ENCODE measurements around the gene ISX. TPM values are rescaled to one million over a fixed set of nuclear protein-coding genes. Genes with fewer than 3 reads are reported as not detected.

The ISX gene
- total RNA-seq, 1 donor: not detected

GRCh38 chr22:35032571-35032970 is 33.4 kb upstream of the ISX start:
- Histone ChIP-seq H3K27me3 (ENCODE audit: insufficient read depth, low read length) (no peaks in the 10 kb centered on the region), H3K4me1 (ENCODE audit: insufficient read depth, low read length) (no peaks in the 10 kb centered on the region), H3K79me2 (ENCODE audit: insufficient read depth, low read length) (no peaks in the 10 kb centered on the region), H3K4me2 (ENCODE audit: insufficient read depth, low read length) (no peak overlapping the region), H3K27ac (ENCODE audit: low read depth, low read length) (no peak overlapping the region), H4K20me1 (ENCODE audit: insufficient read depth, low read length) (no peaks in the 10 kb centered on the region), H3K9me3 (ENCODE audit: low read depth, low read length) (no peaks in the 10 kb centered on the region), H2AFZ (ENCODE audit: low read length) (no peak overlapping the region), H3K36me3 (ENCODE audit: insufficient read depth, low read length) (no peaks in the 10 kb centered on the region), H3K4me3 (ENCODE audit: insufficient read depth, low read length) (no peak overlapping the region)
- TF ChIP-seq, protein P1, sequence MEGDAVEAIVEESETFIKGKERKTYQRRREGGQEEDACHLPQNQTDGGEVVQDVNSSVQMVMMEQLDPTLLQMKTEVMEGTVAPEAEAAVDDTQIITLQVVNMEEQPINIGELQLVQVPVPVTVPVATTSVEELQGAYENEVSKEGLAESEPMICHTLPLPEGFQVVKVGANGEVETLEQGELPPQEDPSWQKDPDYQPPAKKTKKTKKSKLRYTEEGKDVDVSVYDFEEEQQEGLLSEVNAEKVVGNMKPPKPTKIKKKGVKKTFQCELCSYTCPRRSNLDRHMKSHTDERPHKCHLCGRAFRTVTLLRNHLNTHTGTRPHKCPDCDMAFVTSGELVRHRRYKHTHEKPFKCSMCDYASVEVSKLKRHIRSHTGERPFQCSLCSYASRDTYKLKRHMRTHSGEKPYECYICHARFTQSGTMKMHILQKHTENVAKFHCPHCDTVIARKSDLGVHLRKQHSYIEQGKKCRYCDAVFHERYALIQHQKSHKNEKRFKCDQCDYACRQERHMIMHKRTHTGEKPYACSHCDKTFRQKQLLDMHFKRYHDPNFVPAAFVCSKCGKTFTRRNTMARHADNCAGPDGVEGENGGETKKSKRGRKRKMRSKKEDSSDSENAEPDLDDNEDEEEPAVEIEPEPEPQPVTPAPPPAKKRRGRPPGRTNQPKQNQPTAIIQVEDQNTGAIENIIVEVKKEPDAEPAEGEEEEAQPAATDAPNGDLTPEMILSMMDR (IDR thresholded peaks at IDR 0.05; ENCODE audit: extremely low read depth, low read depth, low read length): no peak
- DNase-seq (ENCODE audit: insufficient read length, low spot score, missing footprints): no peak

DNA sequence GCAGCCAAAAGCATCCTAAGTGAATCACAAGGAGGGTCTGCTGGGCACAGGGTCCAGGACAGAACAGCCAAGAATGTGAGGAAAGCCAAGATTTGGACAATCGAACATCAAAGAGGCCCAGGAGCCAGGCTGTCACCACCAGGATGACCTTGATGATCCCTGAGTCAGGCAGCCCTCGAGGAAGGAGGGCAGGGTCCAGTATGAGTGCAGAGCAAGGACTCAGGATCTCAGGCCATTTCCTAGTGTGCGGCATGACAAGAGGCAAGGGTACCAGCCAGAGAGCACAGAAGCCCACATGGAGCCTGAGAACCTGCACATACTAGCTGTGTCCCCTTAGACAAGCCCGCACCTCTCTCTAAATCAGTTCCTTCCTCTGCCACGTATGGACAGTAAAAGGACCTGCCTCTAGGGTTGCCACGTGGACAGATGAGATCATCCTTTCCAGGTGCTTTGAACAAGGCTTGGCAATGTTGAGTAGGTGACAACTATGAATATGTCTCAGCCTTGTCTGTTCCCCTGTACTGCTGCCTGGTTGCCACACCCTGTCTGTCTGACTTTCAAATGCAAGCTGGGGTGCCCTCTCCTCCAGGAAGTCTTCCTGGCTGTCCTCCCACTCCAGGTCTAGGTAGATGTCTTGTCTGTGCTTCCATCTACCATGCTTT is 32.2 kb upstream of the ISX start:
- Histone ChIP-seq H3K27ac (ENCODE audit: low read depth, low read length) (no peak overlapping the region), H3K27me3 (ENCODE audit: insufficient read depth, low read length) (no peaks in the 10 kb centered on the region), H3K4me3 (ENCODE audit: insufficient read depth, low read length) (no peak overlapping the region), H3K4me2 (ENCODE audit: insufficient read depth, low read length) (no peak overlapping the region), H2AFZ (ENCODE audit: low read length) (no peak overlapping the region), H4K20me1 (ENCODE audit: insufficient read depth, low read length) (no peaks in the 10 kb centered on the region), H3K79me2 (ENCODE audit: insufficient read depth, low read length) (no peaks in the 10 kb centered on the region), H3K9me3 (ENCODE audit: low read depth, low read length) (no peaks in the 10 kb centered on the region), H3K36me3 (ENCODE audit: insufficient read depth, low read length) (no peaks in the 10 kb centered on the region), H3K4me1 (ENCODE audit: insufficient read depth, low read length) (no peaks in the 10 kb centered on the region)
- TF ChIP-seq, protein P1 (IDR thresholded peaks at IDR 0.05; ENCODE audit: extremely low read depth, low read depth, low read length): no peak
- no peak for DNase-seq (ENCODE audit: insufficient read length, low spot score, missing footprints)

GRCh38 chr22:35034963-35035362 is 31.0 kb upstream of the ISX start:
- Histone ChIP-seq H3K27me3 (ENCODE audit: insufficient read depth, low read length) (no peaks in the 10 kb centered on the region), H2AFZ (ENCODE audit: low read length) (no peak overlapping the region), H3K9me3 (ENCODE audit: low read depth, low read length) (no peaks in the 10 kb centered on the region), H3K79me2 (ENCODE audit: insufficient read depth, low read length) (no peaks in the 10 kb centered on the region), H3K27ac (ENCODE audit: low read depth, low read length) (no peak overlapping the region), H3K4me2 (ENCODE audit: insufficient read depth, low read length) (no peak overlapping the region), H3K4me3 (ENCODE audit: insufficient read depth, low read length) (no peak overlapping the region), H4K20me1 (ENCODE audit: insufficient read depth, low read length) (no peaks in the 10 kb centered on the region), H3K4me1 (ENCODE audit: insufficient read depth, low read length) (no peaks in the 10 kb centered on the region), H3K36me3 (ENCODE audit: insufficient read depth, low read length) (no peaks in the 10 kb centered on the region)
- no peak for DNase-seq (ENCODE audit: insufficient read length, low spot score, missing footprints)
- TF ChIP-seq, protein P1 (IDR thresholded peaks at IDR 0.05; ENCODE audit: extremely low read depth, low read depth, low read length): no peak

GRCh38 chr22:35037089-35037488 is 28.9 kb upstream of the ISX start:
- no peaks in the 10 kb centered on the region for H3K4me1 ChIP-seq (ENCODE audit: insufficient read depth, low read length)
- no peak for DNase-seq (ENCODE audit: insufficient read length, low spot score, missing footprints)
- no peaks in the 10 kb centered on the region for H3K79me2 ChIP-seq (ENCODE audit: insufficient read depth, low read length)
- TF ChIP-seq, protein P1 (IDR thresholded peaks at IDR 0.05; ENCODE audit: extremely low read depth, low read depth, low read length): peak; percentile 30
- H2AFZ ChIP-seq (ENCODE audit: low read length): no peak overlapping the region
- H4K20me1 ChIP-seq (ENCODE audit: insufficient read depth, low read length): no peaks in the 10 kb centered on the region
- no peaks in the 10 kb centered on the region for H3K27me3 ChIP-seq (ENCODE audit: insufficient read depth, low read length)
- no peak overlapping the region for H3K4me3 ChIP-seq (ENCODE audit: insufficient read depth, low read length)
- H3K36me3 ChIP-seq (ENCODE audit: insufficient read depth, low read length): no peaks in the 10 kb centered on the region
- no peak overlapping the region for H3K27ac ChIP-seq (ENCODE audit: low read depth, low read length)
- H3K4me2 ChIP-seq (ENCODE audit: insufficient read depth, low read length): no peak overlapping the region
- no peaks in the 10 kb centered on the region for H3K9me3 ChIP-seq (ENCODE audit: low read depth, low read length)

Measured in osteoblast (primary cell).